Activated CD8-positive, alpha-beta memory T cell treated with anti-CD3 and anti-CD28 coated beads, Interleukin-2, amount 50 U/mL, for 1 hour (primary cell): ENCODE results near the gene IFNL4.
"Not testable (repeated sequence)": the region's sequence is repeated elsewhere in the genome, so short reads cannot be mapped to it uniquely, and the experiment has no call there.

Source experiments
- DNase-seq: peaks from one replicate; pipeline ENCODE4 v3.0.0-alpha.2; 2020; ENCODE audit errors: extremely low read depth

The IFNL4 gene

GRCh38 chr19:39257227-39257626, 8.6 kb upstream of the IFNL4 start:
- no peak for DNase-seq

- DNase-seq: no peak
Observed at GRCh38 chr19:39254531-39255345, 6.1 kb upstream of the IFNL4 start.

- DNase-seq: no peak
Observed at GRCh38 chr19:39253374-39254149, 4.9 kb upstream of the IFNL4 start.

GRCh38 chr19:39252458-39252857, 3.8 kb upstream of the IFNL4 start:
- no peak for DNase-seq

- DNase-seq: no peak
Observed at GRCh38 chr19:39251846-39252245, 3.2 kb upstream of the IFNL4 start.

- no peak for DNase-seq
Observed at GRCh38 chr19:39251081-39251480, 2.4 kb upstream of the IFNL4 start.

GRCh38 chr19:39247701-39248664, 673 bp downstream of the IFNL4 start:
- no peak for DNase-seq

- no peak for DNase-seq
Observed at GRCh38 chr19:39246951-39247669, 1.5 kb downstream of the IFNL4 start.

- DNase-seq: not testable (repeated sequence)
Observed at GRCh38 chr19:39245166-39245565, 3.5 kb downstream of the IFNL4 start.

- DNase-seq: not testable (repeated sequence)
Observed at GRCh38 chr19:39244410-39245100, 4.1 kb downstream of the IFNL4 start, which contains the start of gene IFNL3. Gene IFNL3, minus strand, starts transcription at chr19:39245006. Its CDS starts 39 bp downstream, at chr19:39244967.

GRCh38 chr19:39243741-39244140, 4.9 kb downstream of the IFNL4 start:
- DNase-seq: not testable (repeated sequence)

- no peak for DNase-seq
Observed at GRCh38 chr19:39240421-39240820, 8.2 kb downstream of the IFNL4 start.

GRCh38 chr19:39238944-39239343, 9.7 kb downstream of the IFNL4 start:
- no peak for DNase-seq

GRCh38 chr19:39238209-39238608, 10.4 kb downstream of the IFNL4 start:
- DNase-seq: no peak

GRCh38 chr19:39237200-39238184, 11.2 kb downstream of the IFNL4 start:
- no peak for DNase-seq

- DNase-seq: no peak
Observed at GRCh38 chr19:39236527-39236926, 12.1 kb downstream of the IFNL4 start.

GRCh38 chr19:39232708-39233107, 15.9 kb downstream of the IFNL4 start:
- no peak for DNase-seq

- DNase-seq: no peak
Observed at GRCh38 chr19:39230096-39230764, 18.4 kb downstream of the IFNL4 start.

- no peak for DNase-seq
Observed at GRCh38 chr19:39224910-39225309, 23.7 kb downstream of the IFNL4 start.
